Right hindlimb (tissue), 1 donor: Measurements from ENCODE around the gene SPTSSB.
A peak's percentile ranks its signal among the peaks of the same experiment; 100 is the strongest.

Source experiments
- DNase-seq: peaks from one replicate; pipeline ENCODE4 v3.0.0-alpha.2; 2018

Gene SPTSSB

DNA sequence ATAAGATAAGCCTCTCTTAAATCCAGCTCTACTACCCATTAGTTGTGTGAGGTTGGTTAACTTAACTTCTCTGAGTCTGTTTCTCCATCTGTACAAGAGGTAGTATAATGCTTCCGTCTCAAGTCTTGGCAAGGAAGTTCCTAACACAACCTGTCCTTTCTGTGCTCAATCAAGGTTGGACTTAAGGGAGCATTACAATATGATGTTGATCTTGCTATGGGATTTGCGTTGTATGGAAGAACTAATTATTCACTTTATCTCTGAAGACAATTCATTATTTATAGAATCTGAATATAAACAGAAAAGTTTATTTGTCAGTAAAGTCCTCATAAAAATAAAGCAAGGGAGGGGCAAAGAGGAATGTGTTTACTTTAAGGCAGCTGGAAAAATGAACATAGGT is 18.9 kb upstream of the SPTSSB start:
- no peak for DNase-seq

DNA sequence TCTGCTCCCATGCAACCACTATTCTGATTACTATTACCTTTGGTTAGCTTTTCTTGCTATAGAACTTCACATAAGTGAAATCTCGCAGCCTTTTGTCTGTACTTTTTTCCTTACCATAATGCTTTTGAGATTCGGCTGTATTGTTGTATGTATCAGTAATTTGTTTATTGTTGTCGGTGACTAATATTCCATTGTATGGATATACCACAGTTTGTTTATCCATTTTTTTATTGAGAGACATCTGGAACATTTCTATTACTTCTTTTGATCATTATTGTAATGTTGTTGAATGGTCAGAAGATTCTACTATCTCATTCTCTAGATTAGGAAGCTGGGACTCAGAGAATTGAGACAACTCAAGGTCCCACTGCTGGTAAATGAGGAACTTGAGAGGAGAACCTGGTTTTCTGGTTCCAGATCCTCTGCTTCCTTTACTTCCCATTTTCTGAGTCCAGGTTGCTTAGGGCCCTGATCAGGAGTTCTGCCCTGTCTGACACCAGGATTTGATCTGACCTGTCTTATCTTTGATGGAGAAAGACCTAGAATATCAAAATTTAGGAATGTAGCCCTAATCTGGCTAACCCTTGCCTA is 18.2 kb upstream of the SPTSSB start:
- no peak for DNase-seq

DNA sequence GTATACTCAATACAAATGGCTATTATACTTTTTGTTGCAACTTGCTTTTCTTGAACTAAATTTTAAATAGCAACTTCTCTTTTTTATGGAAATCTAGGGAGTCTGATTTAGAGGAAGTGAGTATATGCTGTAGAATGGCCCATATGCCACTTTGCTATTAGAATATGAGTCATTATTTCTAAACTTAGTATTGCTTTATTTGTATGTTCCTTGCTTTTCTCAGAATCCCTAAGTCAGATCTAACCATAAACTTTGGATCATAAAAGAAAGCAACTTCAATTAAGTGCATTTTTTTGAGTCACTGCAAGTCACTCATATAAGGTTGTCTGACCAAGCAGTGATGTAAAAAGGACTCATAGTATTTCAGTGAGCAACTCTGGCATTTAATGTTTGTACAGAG is 17.5 kb upstream of the SPTSSB start:
- no peak for DNase-seq

DNA sequence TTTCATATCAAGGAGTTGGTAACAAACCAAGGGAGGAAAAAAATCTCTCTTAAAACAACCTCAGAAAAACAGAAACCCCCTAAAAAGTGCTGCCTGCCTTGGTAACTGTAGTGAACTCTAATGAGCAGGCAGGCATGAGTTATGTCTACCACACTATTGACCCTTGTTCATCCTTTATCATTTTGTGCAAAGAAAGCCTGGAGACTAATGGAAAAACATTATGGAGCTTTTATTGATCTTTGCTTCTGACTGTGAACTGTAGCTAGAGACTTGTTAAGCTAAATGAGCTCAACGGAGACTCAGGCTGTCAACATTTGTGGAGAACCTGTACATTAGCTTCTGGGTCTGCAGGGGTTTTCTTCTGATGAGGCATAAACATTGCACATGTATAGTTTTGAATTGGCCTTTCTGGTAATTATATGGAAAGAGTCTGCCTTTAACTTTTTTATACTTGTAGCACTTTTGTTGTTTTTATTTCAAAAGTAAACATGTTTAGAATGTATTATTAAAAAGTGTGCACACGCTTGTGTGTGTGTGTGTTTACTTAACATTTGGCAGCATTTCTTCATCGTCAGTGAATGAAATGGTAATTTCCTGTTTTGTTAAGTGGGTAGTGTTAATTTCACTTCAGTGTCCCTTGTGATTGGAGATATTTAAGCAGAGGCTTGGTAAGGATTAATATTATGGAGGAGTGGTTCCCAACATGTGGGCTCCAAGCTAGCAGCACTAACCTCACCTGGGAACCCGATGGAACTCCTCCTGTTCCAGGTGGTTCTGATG is 15.9 kb upstream of the SPTSSB start:
- DNase-seq, result no peak

DNA sequence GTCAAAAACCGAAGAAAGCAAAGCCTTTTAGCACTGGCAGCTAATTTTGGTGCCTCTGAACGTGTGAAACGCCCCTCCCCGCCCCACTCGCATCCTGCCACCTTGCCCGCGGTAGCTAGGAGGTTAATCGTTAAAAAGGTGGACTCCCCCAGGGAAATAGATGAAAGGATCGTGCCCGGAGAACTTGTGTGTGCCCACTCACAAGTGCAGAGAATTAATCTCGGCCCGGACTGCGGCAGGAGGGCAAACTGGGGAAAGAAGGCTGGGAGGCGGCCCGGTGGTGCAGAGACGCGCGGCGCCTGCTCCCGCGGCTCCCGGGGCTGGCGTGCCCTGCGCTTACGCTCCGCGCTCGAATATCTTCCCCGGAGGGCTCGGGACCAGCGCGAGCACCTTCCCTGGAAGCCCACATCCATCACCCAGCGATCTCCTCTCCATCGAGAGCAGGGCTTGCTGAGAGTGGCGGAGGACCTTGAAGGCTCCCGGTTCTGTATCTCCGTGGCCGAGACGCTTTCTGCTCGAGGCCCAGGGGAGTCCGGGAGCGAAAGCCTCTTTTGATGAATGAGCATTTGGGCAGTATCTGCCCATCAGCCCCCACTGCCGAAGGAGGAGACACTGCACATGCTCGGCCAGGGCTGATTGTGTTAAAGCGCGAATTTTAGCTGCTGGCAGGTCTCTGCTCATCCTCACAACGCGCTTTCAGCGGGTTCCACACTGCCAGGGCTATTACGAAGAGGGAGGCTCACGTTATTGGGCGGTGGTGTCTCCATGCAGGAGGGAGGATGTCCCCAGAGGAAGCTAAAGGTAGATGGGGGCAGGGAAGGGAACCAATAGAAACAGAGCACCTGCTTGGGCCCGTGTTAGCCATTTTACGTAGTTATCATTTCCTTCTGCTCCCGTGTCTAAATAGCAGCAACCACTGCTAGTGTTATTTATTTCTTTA is 1.3 kb upstream of the SPTSSB start:
- peak; percentile 19 for DNase-seq

DNA sequence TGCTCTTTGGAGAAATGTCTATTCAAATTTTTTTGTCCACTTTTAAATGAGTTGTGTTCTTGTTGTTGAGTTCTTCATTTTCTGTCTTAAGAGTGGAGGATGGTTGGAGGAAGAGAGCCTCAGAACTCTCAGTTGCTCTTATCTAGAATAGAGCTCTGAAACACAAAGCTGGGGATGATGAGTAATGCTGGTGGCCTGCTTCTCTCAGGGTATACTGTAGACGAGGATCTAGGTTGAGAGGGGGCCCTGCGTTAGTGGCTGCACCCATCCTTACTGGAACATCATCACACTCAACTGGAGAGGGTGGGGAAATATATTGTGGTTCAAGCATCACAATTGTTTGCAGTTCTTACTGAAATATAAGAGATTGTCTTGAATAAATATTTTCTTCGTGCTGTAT is 1.8 kb downstream of the SPTSSB start:
- no peak for DNase-seq

DNA sequence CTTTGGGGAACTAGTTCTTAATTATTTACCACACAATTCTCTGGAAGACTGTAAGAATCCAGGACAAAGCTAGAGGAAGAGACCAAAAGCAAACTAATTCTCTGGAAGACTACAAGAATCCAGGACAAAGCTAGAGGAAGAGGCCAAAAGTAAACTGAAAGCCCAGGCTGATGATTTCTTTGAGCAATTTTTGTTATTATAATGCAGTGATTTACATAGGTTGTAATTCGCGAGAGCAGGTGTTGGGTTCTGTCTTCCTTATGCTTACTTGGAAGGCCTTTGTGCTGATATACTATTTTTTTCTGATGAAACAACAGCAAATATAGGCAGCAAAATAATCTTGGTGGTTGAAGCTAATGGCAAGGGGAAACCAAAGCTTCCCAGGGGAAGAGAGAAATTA is 5.2 kb downstream of the SPTSSB start:
- no peak for DNase-seq

DNA sequence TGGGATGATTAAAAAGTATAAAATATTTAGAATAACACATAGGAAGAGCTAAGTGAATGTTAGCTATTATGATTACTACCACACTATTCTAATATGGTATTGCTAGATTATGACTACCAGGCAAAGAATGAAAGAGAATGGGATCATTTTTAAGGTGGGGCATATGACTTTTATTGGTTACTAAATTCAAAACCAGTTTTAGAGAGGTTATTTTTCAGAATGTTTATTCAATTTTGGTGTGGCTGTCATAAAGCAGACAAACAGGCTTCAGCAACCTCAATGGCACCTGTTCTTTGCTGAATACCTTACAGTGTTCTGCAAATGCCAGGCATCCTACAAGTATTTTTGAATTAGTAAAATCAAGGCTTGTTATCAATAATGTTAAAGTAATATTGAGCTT is 12.8 kb downstream of the SPTSSB start:
- DNase-seq, result no peak

DNA sequence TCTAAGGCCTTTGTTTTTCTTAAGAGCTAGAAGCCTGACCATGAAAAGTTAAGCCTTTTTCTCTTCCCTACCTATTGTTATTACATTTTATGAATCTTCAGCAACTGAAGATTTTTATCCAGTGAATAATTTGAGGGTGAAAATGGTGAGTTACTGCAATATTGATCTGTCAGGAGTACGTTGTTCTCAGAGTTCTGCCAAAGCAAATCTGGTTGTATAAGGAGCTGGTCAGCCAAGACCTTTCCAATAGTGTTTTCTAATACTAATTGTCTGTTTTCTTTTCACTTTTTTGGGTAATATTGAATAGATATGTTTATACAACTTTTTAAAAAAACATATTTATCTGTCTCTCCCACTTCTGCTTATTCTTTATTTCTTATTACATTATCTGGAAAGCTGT is 15.0 kb downstream of the SPTSSB start:
- DNase-seq, result no peak

DNA sequence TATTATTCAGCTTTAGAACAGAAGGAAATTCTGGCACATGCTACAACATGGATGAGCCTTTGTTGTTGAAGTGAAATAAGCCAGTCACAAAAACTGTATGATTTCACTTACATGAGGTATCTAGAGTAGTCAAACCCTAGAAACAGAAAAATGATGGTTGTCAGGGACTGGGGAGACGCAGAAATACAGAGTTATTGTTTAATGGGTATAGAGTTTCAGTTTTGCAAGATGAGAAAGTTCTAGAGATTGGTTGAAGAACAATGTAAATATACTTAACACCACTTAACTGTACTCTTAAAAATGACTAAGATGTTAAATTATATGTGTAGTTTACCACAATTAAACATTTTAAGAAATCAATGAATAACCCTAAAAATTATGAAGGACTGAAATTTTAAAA is 15.8 kb downstream of the SPTSSB start:
- DNase-seq, result no peak

DNA sequence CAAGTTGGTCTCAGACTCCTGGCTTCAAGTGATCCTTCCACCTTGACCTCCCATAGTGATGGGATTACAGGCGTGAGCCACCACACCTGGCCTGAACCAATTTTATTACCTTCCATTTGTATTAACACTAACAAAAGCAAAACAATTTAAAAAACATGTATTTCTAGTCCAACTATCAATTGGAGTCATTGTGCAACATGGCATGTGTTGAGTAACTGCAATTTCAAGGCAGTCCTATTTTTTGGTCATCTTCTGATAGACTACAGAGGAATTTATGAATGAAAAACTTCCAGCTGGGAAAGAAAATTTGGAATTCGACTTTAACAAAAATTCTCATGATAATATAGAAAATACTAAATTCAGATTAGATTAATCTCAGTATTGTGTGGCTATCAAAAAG is 16.8 kb downstream of the SPTSSB start:
- no peak for DNase-seq

DNA sequence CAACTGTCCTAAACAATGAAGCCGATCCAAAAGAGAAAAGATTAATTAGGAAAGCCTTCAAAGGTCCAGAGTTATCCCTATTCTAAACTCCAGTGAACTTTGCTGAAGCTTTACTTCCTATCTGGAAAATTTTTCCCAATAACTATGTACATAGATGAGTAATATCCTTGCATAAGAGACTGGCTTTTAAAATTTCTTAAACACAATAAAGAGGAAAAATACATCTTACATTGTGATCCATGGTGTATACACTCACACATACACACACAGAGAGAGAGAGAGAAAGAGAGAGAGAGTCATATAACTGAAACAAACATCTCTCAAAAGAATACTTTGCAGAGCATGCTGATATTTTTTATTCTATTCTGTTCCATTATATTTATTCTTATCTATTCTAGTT is 20.0 kb downstream of the SPTSSB start:
- DNase-seq, result no peak

DNA sequence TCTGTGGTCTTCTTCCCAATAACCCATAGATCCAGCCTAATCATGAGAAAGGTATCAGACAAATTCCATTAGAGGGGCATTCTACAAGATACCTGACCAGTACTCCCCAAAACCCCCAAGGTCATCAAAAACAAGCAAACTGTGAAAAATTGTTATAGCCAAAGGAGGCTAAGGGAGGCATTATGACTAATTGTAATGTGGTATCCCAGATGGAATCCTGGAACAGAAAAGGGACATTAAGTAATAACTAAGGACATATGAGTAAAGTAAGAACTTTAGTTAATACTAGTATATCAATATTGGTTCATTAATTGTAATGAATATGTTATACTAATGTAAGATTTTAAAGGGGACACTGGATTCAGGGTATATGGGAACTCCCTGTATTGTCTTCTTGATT is 20.4 kb downstream of the SPTSSB start:
- DNase-seq, result no peak

DNA sequence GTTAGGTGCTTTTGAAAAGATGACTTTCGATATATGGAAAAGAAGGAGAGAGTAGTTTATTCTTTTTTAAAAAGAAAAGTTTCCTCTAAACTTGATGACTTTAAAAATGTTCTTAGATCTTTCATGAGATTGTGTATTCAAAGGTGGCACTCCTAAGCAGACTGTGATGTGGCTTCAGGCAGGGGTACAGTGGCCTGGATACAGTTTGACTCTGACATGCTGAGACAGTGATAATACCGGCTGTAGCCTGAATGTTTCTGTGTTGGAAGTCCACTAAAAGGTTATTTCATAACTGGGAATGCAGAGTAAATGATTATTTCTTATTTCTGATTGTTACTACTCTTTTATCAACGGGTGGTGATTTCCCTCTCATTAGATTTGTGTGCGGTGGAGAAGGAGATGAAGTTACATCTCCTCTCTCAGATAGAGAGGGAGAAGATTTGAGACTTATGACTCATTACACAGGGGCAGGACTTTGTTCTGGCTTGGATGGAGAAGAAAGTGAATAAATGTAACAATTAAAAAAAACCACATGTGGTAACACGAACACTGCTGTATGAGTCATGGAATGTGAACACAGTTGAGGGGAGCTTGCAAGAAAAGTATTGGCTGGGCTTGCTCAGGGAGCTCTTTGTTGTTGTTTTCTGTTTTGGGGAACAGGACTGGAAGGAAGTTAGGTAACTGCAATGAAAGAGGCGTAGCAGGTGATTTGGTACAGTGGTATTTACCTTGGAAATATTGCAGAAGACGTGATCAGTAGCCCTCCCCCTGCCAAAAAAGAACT is 21.6 kb downstream of the SPTSSB start:
- DNase-seq, result no peak

DNA sequence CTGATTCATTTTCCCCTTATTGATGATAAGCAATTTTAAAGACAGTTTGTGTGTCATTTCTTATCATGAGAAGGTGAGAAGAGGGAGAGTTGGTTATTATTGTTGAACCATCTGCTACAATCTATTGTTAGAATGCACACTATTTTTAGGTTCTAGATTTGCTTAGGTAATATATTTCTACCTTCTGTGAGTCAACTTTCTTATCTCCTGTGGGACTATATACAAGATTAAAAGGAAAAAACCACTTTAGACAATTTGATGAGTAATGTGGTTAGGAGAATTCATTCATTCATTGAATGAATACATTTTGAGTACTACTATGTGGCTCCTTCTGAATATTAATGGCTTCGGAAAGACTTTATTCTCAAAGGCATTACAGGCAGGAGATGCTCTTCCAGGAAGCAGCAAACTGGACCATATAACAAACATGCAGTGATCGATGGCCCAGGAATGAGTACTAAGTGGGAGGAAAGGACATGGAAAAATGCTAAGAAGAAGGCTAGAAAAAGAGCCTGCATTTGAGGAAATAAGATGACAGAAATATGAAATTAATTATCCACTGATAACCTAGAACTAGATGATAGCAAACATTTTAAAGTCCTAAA is 22.4 kb downstream of the SPTSSB start:
- no peak for DNase-seq

DNA sequence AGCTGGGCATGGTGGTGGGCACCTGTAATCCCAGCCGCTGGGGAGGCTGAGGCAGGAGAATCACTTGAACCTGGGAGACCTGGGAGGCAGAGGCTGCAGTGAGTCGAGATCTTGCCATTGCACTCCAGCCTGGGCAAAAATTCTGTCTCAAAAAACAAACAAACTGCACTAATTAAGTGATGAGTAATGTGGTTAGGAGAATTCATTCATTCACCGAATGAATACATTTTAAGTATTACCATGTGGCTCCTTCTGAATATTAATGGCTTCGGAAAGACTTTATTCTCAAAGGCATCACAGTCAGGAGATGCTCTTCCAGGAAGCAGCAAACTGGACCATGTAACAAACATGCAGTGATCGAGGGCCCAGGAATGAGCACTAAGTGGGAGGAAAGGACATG is 23.6 kb downstream of the SPTSSB start:
- DNase-seq, result no peak

DNA sequence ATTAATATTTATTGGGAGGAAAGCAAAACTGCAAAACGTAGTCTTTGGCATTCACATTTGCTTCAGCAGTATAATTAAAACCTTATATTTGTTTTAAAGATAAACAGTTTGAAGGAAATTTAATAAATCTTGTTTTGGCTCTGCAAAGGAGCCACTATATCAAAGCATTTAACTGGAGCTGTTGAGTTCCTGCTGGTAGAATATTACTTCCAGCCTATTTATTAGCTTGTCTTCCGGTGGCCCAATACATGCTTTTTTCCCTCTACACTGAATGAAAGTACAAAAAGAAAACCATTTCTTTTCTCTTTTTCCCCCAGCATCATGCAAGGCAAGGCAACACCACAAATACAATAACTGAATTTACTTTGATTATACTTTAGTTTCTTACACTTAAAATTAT is 26.3 kb downstream of the SPTSSB start:
- no peak for DNase-seq

DNA sequence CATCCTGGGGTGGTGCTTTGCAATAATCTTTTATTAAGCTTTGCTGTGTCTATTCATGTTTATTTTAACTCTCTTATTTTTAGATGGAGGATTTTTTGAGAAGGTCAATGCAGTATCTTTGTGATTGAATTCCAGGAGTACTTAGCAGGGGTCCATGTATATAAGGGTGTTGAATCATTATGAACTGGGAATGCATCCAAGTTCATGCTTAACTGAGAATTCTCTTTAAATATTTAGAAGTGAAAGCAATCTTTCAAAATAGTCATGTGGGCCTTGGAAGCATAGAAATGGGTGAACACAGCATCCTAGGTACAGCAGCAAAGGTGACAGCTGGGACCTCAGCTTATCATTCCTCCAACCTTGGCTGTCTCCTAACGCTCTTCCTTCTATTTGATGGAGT is 27.3 kb downstream of the SPTSSB start:
- no peak for DNase-seq

DNA sequence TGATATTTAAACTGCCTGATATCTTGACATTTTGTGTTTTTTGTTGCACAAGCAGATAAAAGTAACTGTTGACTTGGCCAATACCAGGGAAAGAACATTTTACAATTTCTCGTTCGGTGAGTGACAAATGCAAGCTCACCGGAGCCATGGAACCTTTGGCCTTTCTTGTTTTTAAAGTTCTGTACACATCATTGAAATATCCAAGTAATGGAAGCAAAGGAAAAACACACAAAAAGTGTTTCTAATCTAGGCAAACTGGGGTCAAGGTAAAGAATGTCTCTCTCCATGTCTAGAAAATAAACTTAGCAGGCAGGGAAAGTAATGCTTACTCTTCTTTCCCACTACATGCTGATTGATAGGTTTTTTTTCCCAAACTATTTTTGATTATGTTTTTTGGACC is 27.8 kb downstream of the SPTSSB start:
- DNase-seq, result no peak

DNA sequence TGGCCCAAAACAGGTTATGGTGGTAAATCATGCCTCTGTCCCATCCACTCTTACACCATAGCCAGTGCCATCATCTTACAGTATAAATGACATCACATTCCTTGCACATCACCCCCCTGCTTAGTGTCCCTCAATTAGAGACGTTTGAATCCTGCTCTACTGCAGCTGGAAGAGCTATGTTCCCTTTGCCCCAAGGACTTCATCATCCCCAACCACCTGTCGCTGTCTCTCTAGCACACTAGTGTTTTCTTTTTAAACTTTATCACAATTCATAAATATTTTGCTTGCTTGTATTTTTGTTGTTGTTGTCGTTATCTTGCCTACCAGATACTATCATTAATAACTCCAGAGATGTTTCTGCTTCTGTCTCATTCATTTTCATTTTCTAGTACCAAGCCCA is 28.7 kb downstream of the SPTSSB start:
- no peak for DNase-seq

DNA sequence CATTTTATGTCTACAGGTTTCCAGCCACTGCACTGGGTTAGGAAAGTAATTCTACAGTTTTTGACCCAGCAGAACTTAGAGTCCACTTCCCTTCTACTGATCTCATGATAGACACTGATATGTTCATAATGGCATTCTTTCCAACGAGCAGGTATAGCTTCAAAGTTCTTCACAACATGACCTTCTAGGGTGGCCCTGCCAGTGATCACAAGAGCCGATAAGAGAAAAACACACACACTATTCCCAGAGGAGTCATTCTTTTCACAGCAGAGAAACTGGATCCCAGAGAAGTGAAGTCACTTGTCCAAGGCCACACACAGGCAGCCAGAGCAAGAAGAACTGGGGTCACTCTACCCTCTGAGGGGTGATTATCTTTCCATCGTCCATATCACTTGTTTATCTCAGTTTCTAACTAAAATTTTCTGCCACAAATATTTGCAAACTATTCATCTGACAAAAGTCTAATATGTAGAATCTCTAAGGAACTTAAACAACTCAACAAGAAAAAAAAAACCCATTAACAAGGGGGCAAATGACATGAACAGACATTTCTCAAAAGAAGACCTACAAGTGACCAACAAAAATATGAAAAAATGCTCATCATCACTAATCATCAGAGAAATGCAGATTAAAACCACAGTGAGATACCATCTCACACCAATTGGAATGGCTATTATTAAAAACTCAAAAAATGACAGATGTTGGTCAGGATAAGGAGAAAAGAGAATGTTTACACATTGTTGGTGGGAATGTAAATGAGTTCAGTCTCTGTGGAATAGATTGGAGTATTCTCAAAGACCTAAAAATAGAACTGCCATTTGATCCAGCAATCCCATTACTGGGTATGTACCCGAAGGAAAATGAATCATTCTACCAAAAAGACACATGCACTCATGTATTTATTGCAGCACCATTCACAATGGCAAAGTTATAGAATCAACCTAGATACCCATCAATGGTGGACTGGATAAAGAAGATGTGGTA is 31.5 kb downstream of the SPTSSB start:
- no peak for DNase-seq
